ENCODE measurements around the gene VAV1. TPM values are rescaled to one million over a fixed set of nuclear protein-coding genes. Genes with fewer than 3 reads are reported as not detected.

VAV1 gene
- total RNA-seq, 1 experiment from 2014 or later = 0.83 TPM

- TF ChIP-seq PREB (CRISPR knock-in tag; IDR thresholded peaks at IDR 0.05; ENCODE audit: borderline replicate concordance) (no peak), ZNF423 (CRISPR knock-in tag; IDR thresholded peaks at IDR 0.05) (no peak), ZNF263 (CRISPR knock-in tag; IDR thresholded peaks at IDR 0.05; ENCODE audit: low read depth) (no peak), ELF4 (CRISPR knock-in tag; IDR thresholded peaks at IDR 0.05; ENCODE audit: low read depth) (no peak), HMGXB4 (CRISPR knock-in tag; IDR thresholded peaks at IDR 0.05) (no peak), ATF1 (CRISPR knock-in tag; IDR thresholded peaks at IDR 0.05) (no peak), ZNF425 (CRISPR knock-in tag; conservative IDR thresholded peaks at IDR 0.05) (no peak)
Measured at GRCh38 chr19:6832412-6832811, 59.9 kb downstream of the VAV1 start (continued).

GRCh38 chr19:6833166-6833790 is 60.8 kb downstream of the VAV1 start:
- Mint-ChIP-seq H3K9me3 (peaks cover 59% of the 10 kb centered on the region), H3K27ac (no peak overlapping the region), H3K4me1 (no peaks in the 10 kb centered on the region), H3K36me3 (peaks cover 36% of the 10 kb centered on the region), H3K27me3 (ENCODE audit: low read depth) (peaks cover 18% of the 10 kb centered on the region), H3K4me3 (no peak overlapping the region)
- no peak for ATAC-seq
- DNase-seq (ENCODE audit: low spot score) = no peak
- POLR2A ChIA-PET = no interaction called here
- CTCF ChIA-PET = no interaction called here
- no peak for TF ChIP-seq TEAD4 (CRISPR knock-in tag; IDR thresholded peaks at IDR 0.05)
- TF ChIP-seq JUN (CRISPR knock-in tag; IDR thresholded peaks at IDR 0.05) = no peak
- TF ChIP-seq ZNF232 (CRISPR knock-in tag; IDR thresholded peaks at IDR 0.05) = no peak
- TF ChIP-seq TCF7 (CRISPR knock-in tag; IDR thresholded peaks at IDR 0.05; ENCODE audit: low read depth) = no peak
- no peak for TF ChIP-seq OVOL2 (CRISPR knock-in tag; IDR thresholded peaks at IDR 0.05; ENCODE audit: borderline replicate concordance)
- no peak for TF ChIP-seq STAT6 (CRISPR knock-in tag; conservative IDR thresholded peaks at IDR 0.05; ENCODE audit: low read depth)
- no peak for TF ChIP-seq ZBTB21 (CRISPR knock-in tag; IDR thresholded peaks at IDR 0.05; ENCODE audit: borderline replicate concordance)
- TF ChIP-seq SMAD3 (CRISPR knock-in tag; IDR thresholded peaks at IDR 0.05; ENCODE audit: borderline replicate concordance) = no peak
- TF ChIP-seq ELF4 (CRISPR knock-in tag; IDR thresholded peaks at IDR 0.05; ENCODE audit: low read depth) = no peak
- TF ChIP-seq AFF4 (CRISPR knock-in tag; IDR thresholded peaks at IDR 0.05; ENCODE audit: borderline replicate concordance) = no peak
- TF ChIP-seq EMX1 (CRISPR knock-in tag; IDR thresholded peaks at IDR 0.05) = no peak
- no peak for TF ChIP-seq RELA (CRISPR knock-in tag; IDR thresholded peaks at IDR 0.05; ENCODE audit: borderline replicate concordance)
- no peak for TF ChIP-seq CBFB (CRISPR knock-in tag; IDR thresholded peaks at IDR 0.05; ENCODE audit: low read depth)
- no peak for TF ChIP-seq NR3C1 (CRISPR knock-in tag; conservative IDR thresholded peaks at IDR 0.05; ENCODE audit: low read depth)
- TF ChIP-seq CDX4 (CRISPR knock-in tag; IDR thresholded peaks at IDR 0.05; ENCODE audit: borderline replicate concordance) = no peak
- no peak for TF ChIP-seq MXD4 (CRISPR knock-in tag; IDR thresholded peaks at IDR 0.05; ENCODE audit: borderline replicate concordance)
- no peak for TF ChIP-seq E2F5 (CRISPR knock-in tag; IDR thresholded peaks at IDR 0.05)
